HK-2 (cell line): ENCODE measurements around the gene DEGS2.

ENCODE experiments used
- DNase-seq: peaks from one replicate; pipeline ENCODE4 v3.0.0-alpha.2; 2018; ENCODE audit not compliant: unreplicated experiment

Gene DEGS2

DNA sequence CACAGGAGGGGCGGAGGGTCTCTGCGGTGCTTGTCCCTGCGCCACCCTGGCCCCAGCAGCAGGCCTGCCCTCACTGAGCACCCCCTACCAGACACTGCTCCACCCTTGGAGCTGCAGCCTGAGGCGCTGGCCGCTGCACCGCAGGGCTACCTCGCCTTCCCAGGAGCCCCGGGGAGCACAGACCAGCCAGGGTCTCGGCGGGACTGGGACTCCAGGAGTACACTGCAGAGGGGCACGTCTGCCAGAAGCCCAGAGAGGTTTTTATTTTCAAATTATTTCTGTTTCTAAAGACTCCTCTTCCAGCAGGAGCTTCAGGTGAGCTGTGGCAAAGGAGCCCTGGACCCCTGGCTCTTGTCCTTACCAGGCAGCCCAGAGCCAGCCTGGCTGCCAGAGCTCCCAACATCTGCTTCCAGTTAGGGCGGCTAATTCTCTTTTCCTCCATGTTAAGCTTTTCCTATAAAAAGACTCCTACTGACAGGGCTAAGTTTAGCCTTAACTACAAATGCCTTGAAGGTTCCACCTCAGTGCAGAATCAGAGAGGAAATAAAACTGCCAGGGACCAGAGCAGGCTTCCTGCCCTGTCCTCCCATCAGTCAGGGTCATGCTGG is 26.4 kb downstream of the DEGS2 start:
- DNase-seq = no peak

GRCh38 chr14:100132161-100132902 is 27.1 kb downstream of the DEGS2 start:
- no peak for DNase-seq

DNA sequence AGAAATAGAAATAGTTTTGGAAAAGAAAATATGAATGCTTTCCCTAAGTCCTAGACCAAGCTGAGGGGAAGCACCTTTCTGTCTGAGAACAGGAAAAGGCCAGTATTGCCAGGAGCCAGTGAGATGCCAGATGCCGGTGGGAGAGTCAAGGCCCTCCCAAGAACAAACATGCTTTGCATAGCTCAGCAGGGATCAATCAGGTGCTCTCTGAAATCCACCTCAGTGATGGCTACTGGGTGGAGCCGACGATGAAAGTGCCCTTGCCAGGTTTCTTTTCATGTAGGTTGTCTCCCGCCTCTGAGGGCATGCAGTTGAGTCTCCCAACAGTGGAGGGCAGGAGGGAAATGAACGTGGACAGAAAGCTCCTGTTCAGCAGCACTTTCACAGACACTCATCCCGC is 28.3 kb downstream of the DEGS2 start:
- DNase-seq = no peak

- DNase-seq = no peak
These were observed 28.9 kb downstream of the DEGS2 start for GRCh38 chr14:100130521-100130920.

GRCh38 chr14:100129161-100129589 is 30.3 kb downstream of the DEGS2 start:
- DNase-seq = no peak

GRCh38 chr14:100128688-100129087 is 30.8 kb downstream of the DEGS2 start:
- no peak for DNase-seq

DNA sequence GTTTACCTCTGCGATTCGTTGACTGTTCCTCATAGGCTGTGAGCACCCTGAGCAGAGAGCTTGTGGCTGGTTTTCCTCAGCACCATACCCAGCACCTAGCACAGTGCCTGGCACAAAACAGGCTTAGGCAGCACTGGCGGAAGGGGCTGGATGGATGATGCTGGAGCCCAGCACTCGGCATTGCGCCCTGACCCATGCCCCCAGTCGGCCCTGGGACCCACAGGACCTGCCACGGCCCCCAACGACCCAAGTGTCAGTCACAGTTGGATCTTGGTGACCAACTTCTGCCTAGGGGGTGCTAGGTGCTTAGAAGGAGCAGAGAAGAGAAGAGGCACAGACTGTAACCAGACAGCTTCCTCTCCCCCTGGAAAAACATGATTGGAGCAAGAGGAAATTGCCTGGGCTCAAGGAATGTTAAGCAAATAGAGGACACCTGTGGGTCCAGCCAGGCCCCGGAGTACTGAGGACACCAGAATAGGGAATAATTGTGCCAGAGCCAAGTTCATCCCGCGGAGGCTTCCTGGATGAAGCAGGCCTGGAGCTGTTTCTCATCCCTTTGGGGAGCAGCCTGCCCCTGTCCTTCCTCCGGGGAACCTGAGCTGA is 31.5 kb downstream of the DEGS2 start:
- no peak for DNase-seq

- DNase-seq = no peak
These were observed 33.0 kb downstream of the DEGS2 start for GRCh38 chr14:100126401-100126800.

- no peak for DNase-seq
These were observed 34.8 kb downstream of the DEGS2 start for GRCh38 chr14:100124551-100125088.

GRCh38 chr14:100123618-100124017 is 35.8 kb downstream of the DEGS2 start:
- DNase-seq = no peak

DNA sequence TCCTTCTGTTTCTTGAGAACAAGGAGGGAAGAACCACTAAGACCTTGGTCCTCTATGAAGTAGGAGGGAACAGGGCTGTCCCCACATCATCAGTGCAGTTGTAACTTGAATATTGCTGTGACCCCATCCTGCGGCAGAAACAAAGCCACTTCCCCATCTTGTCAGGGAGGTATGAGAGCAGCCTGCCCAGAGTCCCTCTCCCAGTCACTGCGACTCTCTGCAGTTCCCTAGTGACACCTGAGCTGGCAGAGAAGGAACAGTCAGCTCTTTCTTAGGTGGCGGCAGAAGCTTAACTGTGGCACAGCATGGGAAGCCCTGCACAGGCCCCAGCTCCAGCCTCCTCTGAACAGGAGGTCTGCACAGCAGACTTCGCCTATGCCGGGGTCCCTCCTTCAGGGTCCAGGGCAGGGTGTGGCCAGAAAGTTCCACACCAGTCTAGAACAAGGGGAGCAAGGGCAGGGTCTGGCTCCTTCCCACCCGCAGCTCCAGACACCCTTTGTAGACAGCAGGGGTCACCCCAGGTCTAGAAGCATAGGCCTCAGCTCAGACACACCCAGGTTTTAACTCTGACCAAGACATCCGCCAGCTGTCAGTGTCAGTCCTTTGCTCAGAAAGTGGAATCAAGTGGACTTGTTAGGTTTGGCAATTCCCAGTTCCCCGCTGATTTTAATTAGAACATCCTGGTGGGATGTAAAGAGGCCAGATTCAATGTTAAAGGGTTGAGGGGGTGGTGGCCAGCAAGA is 36.8 kb downstream of the DEGS2 start:
- no peak for DNase-seq

- no peak for DNase-seq
These were observed 37.6 kb downstream of the DEGS2 start for GRCh38 chr14:100121643-100122480.

DNA sequence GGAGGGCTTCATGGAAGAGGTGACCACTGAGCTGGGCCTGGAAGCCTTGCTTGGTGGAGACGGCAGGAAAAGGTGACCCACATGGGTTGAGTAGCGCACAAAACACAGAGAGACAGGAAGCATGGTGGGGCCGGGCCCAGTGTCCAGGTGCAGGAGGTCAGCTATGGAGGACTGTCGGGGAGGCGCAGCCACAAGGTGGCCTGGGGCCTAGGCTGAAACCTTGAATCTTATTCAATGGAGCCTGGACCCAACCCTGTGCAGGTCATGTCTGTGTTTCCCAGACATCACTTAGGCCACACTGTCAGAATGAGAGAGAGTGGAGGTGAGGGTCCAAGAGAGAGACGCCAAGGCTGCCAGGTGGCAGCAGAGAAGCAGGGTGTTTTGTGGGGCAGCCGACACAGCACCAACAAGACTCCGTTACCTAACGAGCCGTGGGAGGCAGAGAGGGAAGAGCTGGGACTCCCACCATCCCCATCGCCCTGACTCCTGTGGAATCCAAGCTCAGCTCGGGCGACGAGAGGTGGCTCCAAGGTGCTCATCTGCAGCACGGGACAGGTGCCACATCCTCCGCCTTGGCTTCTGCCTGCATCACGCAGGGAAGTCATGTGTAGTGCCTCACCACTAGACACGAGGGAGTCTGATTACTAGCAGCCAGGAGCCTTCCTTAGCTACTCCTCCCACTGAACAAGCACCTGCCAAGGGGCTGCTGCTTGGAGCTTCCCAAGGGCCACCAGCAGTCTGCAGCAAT is 38.7 kb downstream of the DEGS2 start:
- no peak for DNase-seq

DNA sequence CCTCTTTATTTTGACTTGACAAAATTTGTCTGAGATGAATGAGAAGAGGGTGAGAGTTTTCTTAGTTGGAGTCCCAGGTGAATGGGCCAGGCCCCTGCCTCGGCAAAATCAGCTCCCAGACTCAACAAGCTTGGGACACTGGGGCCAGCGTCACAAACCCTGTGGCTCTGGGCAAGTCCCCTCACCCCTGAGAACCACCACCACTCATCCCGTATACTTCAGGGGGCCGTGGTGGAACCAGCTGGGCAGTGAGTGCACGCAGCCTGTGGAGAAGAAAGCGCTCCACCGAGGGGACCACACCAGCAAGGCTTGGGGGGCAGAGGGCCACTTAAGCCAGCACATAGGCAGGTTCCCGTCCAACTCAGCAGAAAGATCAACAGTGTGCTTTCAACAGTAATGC is 40.2 kb downstream of the DEGS2 start:
- DNase-seq = no peak

GRCh38 chr14:100118396-100119011 is 40.9 kb downstream of the DEGS2 start:
- DNase-seq = no peak

DNA sequence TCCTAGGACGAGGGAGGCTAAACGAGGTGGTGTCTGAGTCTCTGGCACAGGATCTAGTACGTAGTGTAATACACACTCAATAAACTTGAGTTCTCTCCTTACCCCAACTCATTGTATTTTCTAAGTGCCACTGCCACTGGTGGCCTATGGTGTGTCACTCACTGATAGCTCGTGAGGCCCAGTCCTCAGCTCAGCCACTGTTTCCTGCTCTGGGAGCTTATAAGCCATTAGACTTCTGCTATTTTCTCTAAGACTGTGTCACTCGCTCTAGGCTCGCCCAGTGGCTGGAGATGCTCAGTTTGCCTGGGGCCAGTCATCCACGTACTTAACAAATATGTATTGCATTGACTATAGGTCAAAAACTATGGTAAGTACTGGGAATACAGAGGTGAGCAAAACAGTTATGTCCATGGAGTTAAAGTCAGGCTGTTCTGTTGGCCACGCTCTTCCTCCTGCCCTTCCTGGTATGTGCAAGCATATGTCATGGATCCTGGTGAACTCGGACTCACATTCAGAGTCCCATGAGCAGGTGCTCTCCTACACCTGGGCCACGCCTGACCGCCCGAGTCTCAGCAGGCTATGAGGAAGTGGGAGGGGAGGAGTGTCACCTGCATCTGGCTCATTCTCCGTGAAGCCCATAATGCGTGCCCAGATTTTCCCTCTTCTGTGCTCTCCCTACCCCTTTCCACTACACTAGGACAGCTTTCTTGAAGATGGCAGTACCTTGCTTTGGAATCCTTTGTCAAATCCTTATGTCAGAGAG is 41.6 kb downstream of the DEGS2 start:
- DNase-seq = no peak

- DNase-seq = no peak
These were observed 42.4 kb downstream of the DEGS2 start for GRCh38 chr14:100117026-100117425.

GRCh38 chr14:100116134-100116533 is 43.3 kb downstream of the DEGS2 start:
- no peak for DNase-seq

- DNase-seq = no peak
These were observed 43.7 kb downstream of the DEGS2 start for GRCh38 chr14:100115726-100116125.
